A673 (cell line): ENCODE results near the gene INSR. TPM values are rescaled to one million over a fixed set of nuclear protein-coding genes. Genes with fewer than 3 reads are reported as not detected.
A peak's percentile ranks its signal among the peaks of the same experiment; 100 is the strongest.

ENCODE experiments used
- BruUV-seq: library from RNA; stranded (reverse); fragments of 400-500 nt; replicated peaks from 2 replicates; lab custom pipeline; 2021; lab: Mats Ljungman, UMichigan
- CTCF ChIA-PET: fragments of 300-600 bp; sonication (Branson Sonifier 250); formaldehyde crosslinking; loops from one replicate; lab custom pipeline; 2022; ENCODE audit warnings: antibody characterized with exemption; lab: Charles Lee
- POLR2A ChIA-PET: fragments of 300-600 bp; sonication (Branson Sonifier 250); formaldehyde crosslinking; loops from one replicate; lab custom pipeline; 2022; ENCODE audit warnings: antibody characterized with exemption; ENCODE audit not compliant: low non-redundant PET; lab: Charles Lee
- DNase-seq: peaks from one replicate; pipeline ENCODE4 v3.0.0-alpha.2; 2015; ENCODE audit warnings: low spot score
- H3K27ac ChIP-seq: fragments of 200-600 bp; sonication (generic); 2 replicates; pipeline ENCODE4 v1.5.1; 2016; ENCODE audit warnings: mixed run types, low read depth, mild to moderate bottlenecking, mixed read lengths, antibody characterized with exemption, low read length; ENCODE audit not compliant: poor library complexity, severe bottlenecking
- H3K27me3 ChIP-seq: fragments of 200-600 bp; sonication (generic); replicated peaks from 2 replicates; pipeline ENCODE4 v1.6.1; 2017; ENCODE audit warnings: mixed run types, low read depth, mild to moderate bottlenecking, mixed read lengths, antibody characterized with exemption, low read length; ENCODE audit not compliant: insufficient read depth, poor library complexity
- H3K36me3 ChIP-seq: fragments of 200-600 bp; sonication (generic); 2 replicates; pipeline ENCODE4 v1.6.1; 2016; ENCODE audit warnings: mixed run types, mild to moderate bottlenecking, mixed read lengths, antibody characterized with exemption, low read length; ENCODE audit not compliant: insufficient read depth, poor library complexity, severe bottlenecking
- H3K4me1 ChIP-seq: fragments of 200-600 bp; sonication (generic); 2 replicates; pipeline ENCODE4 v1.6.1; 2017; ENCODE audit warnings: mixed run types, mild to moderate bottlenecking, mixed read lengths, antibody characterized with exemption, low read length; ENCODE audit not compliant: insufficient read depth, poor library complexity, severe bottlenecking
- H3K4me3 ChIP-seq: fragments of 200-600 bp; sonication (generic); 2 replicates; pipeline ENCODE4 v1.5.1; 2016; ENCODE audit warnings: low read depth, mixed run types, mild to moderate bottlenecking, mixed read lengths, low read length; ENCODE audit not compliant: poor library complexity, severe bottlenecking
- H3K9me3 ChIP-seq: fragments of 200-600 bp; sonication (generic); 2 replicates; pipeline ENCODE4 v1.6.1; 2016; ENCODE audit warnings: mixed run types, low read depth, mild to moderate bottlenecking, mixed read lengths, antibody characterized with exemption, low read length; ENCODE audit not compliant: poor library complexity, severe bottlenecking
- CTCF ChIP-seq: fragments of 300-800, 200-600 bp; sonication (generic); conservative IDR thresholded peaks from 2 replicates; pipeline ENCODE4 v1.5.1; 2017; ENCODE audit warnings: low read depth, mild to moderate bottlenecking, antibody characterized with exemption, low read length, moderate library complexity, mixed read lengths
- EZH2 ChIP-seq: fragments of 200-600 bp; sonication (generic); IDR thresholded peaks from 2 replicates; pipeline ENCODE4 v1.6.1; 2017; ENCODE audit warnings: borderline replicate concordance, low read depth, mild to moderate bottlenecking, mixed read lengths, antibody characterized with exemption, low read length; ENCODE audit not compliant: poor library complexity, severe bottlenecking
- intact Hi-C: fragments of 100-400 bp; cut with micrococcal nuclease; formaldehyde crosslinking; loops from one replicate; pipeline ENCODE4 v1.10.0; 2022; ENCODE audit not compliant: unreplicated experiment
- total RNA-seq: library from RNA; stranded (reverse); gene quantifications from 2 replicates; pipeline ENCODE4 v1.2.3, GENCODE V29; 2021

The INSR gene
- total RNA-seq, 1 experiment from 2014 or later: 12.9 TPM

DNA sequence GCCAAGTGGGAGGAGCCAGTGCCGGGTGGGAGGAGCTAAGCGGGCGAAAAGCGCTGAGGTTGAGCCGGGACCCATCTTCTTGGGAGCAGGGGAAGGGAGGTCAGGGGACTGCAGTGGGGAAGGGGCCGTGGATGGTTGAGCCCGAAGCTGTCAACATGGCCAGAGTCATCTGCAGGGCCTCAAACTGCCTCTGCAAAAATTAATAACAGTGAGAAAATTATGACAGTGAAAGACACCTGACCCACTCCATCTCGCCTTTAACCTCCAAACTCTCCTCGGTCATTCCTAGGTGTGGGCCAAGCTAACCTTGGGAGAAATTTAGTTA lies 194.7 kb downstream of the INSR start:
- no peaks in the 10 kb centered on the region for H3K27me3 ChIP-seq
- no peaks in the 10 kb centered on the region for H3K36me3 ChIP-seq
- BruUV-seq: no TSS peak
- DNase-seq: no peak
- H3K27ac ChIP-seq: peak overlapping the region; percentile 81
- H3K4me3 ChIP-seq: peak overlapping the region; percentile 58
- ChIA-PET POLR2A (no interaction called here), CTCF (interaction anchor here (0.6 to 1.2 kb wide), 3 partner anchors 87 to 974 kb away, joined by 3 to 11 read pairs (median 6); no protein-coding TSS in a partner anchor)
- intact Hi-C loops: no loop called here
- peaks cover 3% of the 10 kb centered on the region for H3K4me1 ChIP-seq
- TF ChIP-seq EZH2: no peak
- TF ChIP-seq CTCF: no peak
- no peaks in the 10 kb centered on the region for H3K9me3 ChIP-seq

DNA sequence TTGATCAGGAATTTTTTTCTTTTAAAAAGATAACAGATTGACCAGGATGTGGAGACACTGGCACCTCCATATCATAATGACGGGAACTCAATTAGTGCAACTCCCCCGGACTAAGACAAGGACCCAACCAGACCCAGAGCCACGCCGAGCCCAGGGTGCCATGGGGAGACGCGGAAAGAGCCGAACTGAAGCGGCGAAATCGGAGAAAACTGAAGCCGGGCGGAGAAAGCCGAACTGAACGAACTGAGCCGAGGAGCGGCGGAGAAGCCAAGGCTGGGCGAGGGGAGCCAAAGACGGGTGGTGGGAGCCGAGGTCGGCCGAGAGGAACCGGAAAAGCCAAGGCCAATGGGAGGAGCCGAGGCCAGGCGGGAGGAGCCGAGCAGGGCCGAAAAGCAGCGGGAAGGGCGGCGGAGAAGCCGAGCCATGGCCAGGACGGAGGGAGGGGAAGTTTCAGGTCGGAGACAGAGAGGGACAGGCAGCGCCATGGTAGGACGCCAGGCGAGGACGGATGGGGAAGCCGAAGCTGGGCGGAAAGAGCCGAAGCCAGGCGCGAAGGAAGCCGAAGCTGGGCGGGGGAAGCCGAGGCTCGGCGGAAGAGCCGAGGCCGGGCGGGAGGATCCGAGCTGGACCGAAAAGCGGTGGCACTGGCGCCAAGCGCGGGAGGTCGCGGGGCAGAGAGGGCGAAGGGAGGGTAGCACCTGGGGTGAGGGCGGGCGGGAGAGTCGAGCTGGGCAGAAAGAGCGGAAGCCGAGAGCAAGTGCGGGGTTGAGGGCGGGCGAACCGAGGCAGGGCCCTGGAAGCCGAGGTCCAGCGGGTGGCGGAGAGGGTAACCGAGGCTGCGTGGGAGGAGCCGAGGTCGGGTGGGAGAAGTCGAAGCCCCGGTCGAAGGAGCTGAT lies 195.3 kb downstream of the INSR start:
- Histone ChIP-seq H3K27ac (peak overlapping the region; percentile 81), H3K27me3 (no peaks in the 10 kb centered on the region), H3K4me1 (peaks cover 3% of the 10 kb centered on the region), H3K4me3 (peak overlapping the region; percentile 58), H3K36me3 (no peaks in the 10 kb centered on the region), H3K9me3 (no peaks in the 10 kb centered on the region)
- BruUV-seq: no TSS peak
- DNase-seq: peak; percentile 92
- CTCF ChIA-PET: interaction anchor here (0.6 to 1.2 kb wide), 5 partner anchors 86 to 1595 kb away, joined by 3 to 11 read pairs (median 5); no protein-coding TSS in a partner anchor
- POLR2A ChIA-PET: interaction anchor here (0.7 kb wide), 1 partner anchor 195 kb away, joined by 11 read pairs; the partner anchor contains the start of gene INSR
- TF ChIP-seq CTCF (no peak), EZH2 (no peak)
- intact Hi-C loops: no loop called here

DNA sequence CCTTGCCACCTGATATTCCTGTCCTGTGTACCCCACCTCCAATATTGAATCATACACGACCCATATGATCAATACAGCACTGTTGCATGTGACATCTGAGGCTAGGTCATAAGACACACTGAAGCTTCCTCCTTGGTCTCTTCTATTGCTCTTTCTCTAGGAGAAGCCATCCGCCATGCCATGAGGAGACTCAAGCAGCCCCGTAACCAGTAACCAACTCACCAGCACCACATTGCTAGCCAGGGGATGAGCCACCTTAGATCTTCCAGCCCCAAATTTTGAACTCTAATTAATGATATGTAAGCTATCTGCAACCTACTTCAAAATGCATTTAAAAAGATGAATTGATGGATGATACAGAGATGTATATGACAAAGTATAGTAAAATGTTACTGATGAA lies 196.1 kb downstream of the INSR start:
- Histone ChIP-seq H3K4me1 (peaks cover 3% of the 10 kb centered on the region), H3K27me3 (no peaks in the 10 kb centered on the region), H3K9me3 (no peaks in the 10 kb centered on the region), H3K27ac (no peak overlapping the region), H3K4me3 (no peak overlapping the region), H3K36me3 (no peaks in the 10 kb centered on the region)
- ChIA-PET CTCF (no interaction called here), POLR2A (no interaction called here)
- no TSS peak for BruUV-seq
- intact Hi-C loops: no loop called here
- no peak for DNase-seq
- TF ChIP-seq CTCF: no peak
